IPS-11a (cell line): ENCODE results near the gene PLEKHA7.

Experiments
- H3K4me3 ChIP-seq: one replicate; pipeline ENCODE4 v1.5.1; 2013; ENCODE audit warnings: low read depth, low read length, control low read depth

PLEKHA7 gene

GRCh38 chr11:16778876-16779275 lies 235.3 kb downstream of the PLEKHA7 start:
- no peak overlapping the region for H3K4me3 ChIP-seq

DNA sequence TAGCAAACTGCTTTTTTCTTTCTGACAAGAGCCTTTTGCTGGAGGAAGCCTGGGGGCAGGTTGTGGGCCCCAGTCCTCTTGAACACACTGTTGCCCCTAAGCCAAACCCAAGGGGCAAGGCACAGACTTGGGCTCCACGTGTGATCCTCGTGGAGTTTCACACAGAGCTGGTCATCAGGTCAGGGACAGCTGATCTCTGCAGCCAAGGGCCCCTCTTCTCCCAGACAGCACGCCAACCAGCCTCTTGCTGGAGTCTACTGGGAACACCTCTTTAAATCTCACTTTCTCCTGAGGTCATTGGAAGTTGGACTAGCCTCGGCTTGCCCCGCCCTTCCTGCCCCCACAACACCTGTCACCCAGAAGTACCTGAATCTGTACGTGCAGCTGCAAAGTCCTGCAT lies 235.9 kb downstream of the PLEKHA7 start:
- H3K4me3 ChIP-seq, result no peak overlapping the region

GRCh38 chr11:16777613-16777975 lies 236.6 kb downstream of the PLEKHA7 start:
- H3K4me3 ChIP-seq, result no peak overlapping the region

DNA sequence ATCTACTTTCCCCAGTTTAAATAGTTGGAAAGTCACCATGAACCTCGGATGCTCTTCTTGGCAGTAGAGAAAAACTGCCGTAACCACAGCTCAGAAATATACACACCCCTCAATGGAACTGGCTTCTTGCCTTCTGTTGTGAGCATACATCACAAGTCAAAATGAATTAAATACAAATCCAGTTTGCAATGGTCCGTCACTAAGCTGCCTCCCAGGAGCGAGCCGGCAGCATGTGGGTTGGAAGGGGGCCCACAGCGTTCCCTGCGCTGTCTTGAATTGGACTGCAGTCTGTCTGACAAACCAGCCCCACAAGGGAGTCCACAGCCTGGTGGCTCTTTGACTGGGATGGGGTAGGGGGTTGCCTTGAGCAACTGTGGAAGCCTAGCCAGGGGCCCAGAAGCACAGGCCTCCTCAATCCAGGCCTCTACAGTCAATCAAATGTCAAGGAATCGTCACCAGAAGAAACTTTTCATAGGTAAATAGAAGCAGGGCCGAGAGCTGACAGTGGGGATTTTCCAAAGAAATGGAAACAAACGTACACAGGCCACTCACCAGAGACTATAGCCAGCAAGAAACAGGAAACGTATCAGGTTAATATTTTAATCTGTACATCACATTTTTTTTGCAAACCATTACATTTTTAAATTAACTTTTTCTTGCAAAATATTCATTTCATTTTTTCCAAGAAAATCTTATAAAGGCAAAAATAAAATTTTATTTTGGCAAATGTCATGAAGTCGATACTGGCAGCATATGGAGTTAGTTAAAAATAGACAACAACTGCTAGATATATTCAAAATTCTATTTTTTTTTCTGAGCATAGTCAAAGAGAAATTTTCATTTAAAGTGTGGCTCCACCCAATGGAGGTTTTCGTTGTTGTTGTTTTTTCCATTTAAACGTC lies 237.3 kb downstream of the PLEKHA7 start:
- no peak overlapping the region for H3K4me3 ChIP-seq

DNA sequence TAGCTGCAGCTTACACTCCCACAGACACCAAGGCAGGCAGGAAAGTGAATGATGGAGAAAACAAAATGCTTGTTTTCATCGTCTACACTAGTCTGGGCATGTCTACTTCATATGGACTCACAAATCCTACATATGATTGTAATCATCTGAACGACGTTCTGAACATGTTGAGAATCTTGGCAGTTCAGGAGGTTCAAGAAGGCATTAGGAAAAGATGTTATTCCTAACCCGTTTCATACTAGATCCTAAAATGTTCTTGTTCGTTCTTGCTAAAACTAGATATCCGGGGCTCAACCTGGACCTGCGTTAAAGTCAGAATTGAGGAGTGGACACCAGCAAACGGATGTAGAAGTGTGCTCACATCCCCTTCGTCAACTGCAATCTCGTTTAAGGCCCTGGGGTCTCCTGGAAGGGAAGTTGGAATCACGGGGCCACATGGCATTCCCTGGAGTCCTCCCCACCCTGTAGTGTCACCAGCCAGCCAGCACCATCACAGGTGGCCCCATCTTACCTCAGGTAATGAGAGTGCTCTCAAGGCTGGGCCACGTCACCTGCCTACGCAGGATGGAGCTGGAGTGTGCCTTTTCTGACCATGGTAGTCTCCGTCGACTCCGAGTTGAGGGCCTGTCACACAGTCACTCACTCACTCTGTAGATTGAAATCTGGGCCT lies 238.5 kb downstream of the PLEKHA7 start:
- no peak overlapping the region for H3K4me3 ChIP-seq

DNA sequence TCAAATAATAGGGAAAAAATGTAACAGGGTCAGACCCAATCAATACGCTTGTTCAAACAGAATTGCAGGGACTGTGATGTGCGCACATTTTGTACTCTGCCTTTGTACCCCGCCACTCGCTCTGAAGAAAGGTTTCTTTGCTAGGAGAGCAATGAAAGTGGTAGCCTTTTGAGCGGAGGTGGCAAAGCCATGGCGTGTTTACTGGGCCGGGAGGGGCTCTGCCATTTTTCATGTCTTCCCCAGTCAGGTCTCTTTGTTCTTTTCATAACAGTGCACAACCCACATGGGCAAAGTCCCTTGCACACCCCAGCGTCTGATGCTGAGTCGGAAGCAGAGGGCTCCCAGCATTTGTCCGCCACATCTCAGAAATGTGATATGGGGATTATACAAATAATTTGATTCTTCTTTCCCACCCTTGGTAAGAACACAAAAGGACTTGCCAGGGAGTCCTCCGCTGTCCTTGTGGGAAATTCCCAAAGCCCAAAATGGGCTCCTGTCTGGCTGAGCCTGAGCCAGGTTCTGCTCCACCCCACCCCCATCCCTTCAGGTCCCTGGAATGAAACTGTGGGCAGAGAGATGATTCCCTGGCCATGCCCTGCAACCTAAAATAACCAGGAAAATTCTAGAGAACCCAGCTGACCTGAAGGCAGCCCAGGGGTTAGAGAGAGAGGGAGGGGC lies 239.1 kb downstream of the PLEKHA7 start:
- H3K4me3 ChIP-seq, result no peak overlapping the region

DNA sequence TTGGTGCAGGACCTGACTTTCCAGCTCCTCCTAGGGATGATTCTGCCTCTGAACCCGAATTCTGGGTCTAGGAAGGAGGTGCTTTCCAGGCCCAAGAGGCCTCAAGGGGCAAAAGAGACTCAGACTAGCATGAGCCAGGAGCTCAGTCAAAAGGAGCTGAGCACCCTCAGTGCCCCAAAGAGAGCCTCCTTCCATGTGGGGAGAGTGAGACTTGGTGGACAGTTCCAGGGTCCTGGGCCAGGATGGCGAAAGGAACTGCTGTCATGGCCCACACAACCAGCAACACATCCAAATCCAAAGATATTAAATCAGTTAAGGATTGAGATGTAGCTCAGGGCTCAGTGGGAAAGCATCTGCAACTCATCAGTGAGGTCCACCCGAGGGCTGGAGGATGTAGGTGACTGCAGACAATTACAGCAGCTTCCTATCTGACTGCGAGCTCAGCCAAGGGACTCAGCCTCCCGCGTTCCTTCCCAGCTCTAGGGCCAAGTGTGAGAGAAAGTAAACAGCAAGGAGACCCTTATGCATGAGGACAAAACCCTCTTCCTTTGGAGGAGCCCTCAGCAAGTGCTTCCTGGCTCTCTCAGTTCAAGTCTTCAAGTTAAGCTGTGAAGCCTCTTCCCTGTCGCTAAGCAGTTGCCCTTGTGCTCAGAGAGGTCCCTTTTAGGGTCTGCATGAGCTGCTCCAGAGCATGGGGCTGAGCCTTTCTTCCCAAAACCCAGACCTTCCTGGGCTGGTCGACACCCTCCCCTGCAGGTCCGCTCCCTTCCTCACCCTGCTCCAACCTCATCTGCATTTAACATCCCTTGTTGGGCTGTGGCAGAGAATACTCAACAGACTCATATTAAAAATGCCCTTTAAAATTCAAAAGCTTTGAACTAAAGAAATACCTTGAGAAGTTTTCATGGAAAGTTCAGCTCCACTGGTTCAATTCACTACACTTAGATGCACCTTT lies 240.0 kb downstream of the PLEKHA7 start:
- no peak overlapping the region for H3K4me3 ChIP-seq

DNA sequence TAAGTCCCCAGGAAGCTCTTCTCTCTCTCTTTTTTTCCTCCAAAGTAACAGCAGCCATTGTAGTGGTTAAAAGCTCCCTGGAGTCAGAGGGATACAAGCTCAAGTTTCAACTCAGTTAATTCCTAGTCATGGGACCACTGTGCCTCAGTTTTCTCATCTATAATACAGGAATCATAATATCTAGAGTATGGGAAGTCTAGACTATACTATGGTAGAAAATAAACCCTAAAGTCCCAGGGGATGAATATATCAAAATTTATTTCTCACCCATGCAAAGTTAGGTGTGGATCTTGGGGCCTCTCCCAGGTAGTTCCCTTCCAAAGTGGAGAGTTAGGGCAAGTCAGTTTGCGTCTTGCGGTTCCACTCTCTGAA lies 242.1 kb downstream of the PLEKHA7 start:
- no peak overlapping the region for H3K4me3 ChIP-seq

DNA sequence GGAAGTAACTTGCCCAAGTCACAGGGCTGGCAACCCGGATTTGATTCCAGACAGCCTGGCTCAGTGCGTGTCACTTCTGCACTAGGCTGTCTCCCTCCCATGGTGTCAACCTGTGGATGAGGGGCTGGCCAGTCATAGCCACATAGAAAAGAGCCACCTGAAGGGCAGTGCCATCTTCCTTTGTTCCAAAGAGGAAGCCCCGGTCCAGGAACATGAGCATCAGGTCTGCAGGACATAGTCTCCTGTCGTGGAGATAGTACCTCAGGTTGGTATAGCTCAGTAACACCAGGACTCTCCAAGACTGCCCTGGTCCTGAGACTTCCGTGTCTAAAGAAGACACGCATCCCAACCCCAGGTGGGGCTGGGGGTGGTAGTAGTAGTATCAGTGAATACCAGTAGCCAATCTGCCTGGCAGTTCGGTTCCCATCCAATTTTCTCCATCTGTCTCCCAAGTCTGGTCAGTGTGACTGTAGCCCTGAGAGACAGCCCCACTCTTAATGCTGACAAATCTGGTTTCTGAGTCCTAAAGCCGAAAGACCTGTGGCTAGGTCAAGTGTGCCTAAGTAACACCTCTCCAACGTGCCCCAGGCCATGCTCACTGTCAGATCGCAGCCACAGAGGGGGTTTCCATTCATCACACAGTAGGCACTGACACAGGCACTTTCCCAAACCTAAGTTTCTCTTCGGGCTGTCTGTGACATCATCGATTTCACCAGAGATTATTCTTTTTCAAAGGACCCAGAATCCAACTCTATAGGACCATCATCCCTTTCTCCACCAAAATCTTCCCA lies 242.7 kb downstream of the PLEKHA7 start:
- H3K4me3 ChIP-seq, result no peak overlapping the region

DNA sequence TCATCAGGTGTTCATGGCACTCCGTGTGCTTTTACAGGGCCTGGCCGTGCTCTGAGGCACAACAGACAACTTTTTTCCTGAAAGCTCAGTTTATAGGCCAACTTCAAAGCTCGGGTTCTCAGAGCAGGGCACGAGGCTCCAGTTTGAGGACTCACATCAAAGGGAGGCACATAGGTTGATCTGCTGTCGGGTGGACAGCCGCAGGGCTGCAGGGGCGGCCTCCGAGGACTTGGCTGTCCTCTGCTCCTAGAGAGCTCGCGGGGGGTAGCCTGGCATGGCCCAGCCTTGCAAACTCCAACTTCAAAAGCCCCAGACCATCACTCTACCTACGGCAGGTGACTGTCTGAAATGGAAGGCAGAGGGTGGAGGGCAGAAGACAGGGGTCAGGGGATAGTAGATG lies 244.2 kb downstream of the PLEKHA7 start:
- no peak overlapping the region for H3K4me3 ChIP-seq

GRCh38 chr11:16769386-16769785 lies 244.8 kb downstream of the PLEKHA7 start:
- H3K4me3 ChIP-seq, result no peak overlapping the region

DNA sequence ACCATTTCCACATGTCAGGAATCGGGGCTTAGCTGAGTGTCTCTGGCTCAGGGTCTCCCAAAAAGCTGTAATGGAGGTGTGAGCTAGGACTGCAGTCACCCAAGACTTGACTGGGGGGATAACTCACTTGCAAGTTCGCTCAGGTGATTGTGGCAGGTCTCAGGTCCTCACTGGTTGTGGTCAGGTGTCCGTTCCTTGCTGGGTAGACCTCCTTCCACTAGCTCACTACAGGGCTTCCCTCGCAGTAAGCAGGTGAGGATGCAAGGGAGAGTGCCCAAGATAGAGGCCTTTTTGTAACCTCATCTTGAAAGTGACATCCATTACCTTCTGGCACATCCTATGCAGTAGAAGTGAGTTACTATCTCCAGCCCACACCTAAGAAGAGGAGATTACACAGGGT lies 246.3 kb downstream of the PLEKHA7 start:
- H3K4me3 ChIP-seq, result no peak overlapping the region

GRCh38 chr11:16767137-16767536 lies 247.1 kb downstream of the PLEKHA7 start:
- H3K4me3 ChIP-seq, result no peak overlapping the region

DNA sequence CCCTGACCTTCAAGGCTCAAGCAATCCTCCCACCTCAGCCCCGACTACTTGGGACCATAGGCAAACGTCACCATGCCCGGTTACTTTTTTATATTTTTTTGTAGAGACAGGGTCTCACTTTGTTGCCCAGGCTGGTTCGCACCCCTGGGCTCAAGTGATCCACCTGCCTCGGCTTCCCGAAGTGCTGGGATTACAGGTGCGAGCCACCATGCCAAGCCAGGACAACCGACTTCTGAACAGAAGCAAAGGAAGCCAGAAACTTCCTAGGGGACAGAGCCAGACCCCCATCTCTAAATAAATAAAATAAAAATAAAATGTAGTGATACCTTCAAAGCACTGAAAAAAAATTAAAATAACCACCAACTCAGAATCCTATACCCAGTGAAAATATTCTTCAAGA lies 249.3 kb downstream of the PLEKHA7 start:
- no peak overlapping the region for H3K4me3 ChIP-seq

DNA sequence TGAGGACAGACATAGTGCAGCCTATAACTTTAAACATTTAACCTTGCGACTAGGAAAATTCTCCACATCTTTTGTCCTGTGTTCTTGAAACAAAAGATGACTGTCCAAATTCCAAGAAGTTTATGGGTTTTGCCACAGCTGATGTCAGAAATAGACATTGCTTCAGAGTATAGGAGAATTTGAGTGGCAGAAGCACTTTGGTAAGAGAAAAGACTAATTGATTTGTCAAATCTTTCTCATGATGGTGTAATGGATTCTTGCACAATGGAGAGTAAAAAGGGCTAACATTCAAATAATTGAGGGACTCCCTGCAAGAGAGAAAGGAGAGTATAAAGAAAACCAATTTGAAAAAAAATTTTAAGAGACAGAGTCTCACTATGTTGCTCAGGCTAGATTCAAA lies 250.5 kb downstream of the PLEKHA7 start:
- H3K4me3 ChIP-seq, result no peak overlapping the region

- no peak overlapping the region for H3K4me3 ChIP-seq
Measured at GRCh38 chr11:16759857-16760508, 254.2 kb downstream of the PLEKHA7 start.

- H3K4me3 ChIP-seq, result no peak overlapping the region
Measured at GRCh38 chr11:16758382-16759024, 255.7 kb downstream of the PLEKHA7 start.

- no peak overlapping the region for H3K4me3 ChIP-seq
Measured at GRCh38 chr11:16750417-16750816, 263.8 kb downstream of the PLEKHA7 start.

- H3K4me3 ChIP-seq, result no peak overlapping the region
Measured at GRCh38 chr11:16749666-16750065, 264.5 kb downstream of the PLEKHA7 start.
